HG02973 (cell line): ENCODE results near the gene RABL3.
"Not testable (repeated sequence)": the region's sequence is repeated elsewhere in the genome, so short reads cannot be mapped to it uniquely, and the experiment has no call there.

Experiments used
- ATAC-seq: cut with Tn5 transposase; IDR thresholded peaks from one replicate; pipeline ENCODE4 v1.9.1; 2021; ENCODE audit warnings: moderate library complexity; ENCODE audit not compliant: unreplicated experiment

The RABL3 gene, protein sequence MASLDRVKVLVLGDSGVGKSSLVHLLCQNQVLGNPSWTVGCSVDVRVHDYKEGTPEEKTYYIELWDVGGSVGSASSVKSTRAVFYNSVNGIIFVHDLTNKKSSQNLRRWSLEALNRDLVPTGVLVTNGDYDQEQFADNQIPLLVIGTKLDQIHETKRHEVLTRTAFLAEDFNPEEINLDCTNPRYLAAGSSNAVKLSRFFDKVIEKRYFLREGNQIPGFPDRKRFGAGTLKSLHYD

DNA sequence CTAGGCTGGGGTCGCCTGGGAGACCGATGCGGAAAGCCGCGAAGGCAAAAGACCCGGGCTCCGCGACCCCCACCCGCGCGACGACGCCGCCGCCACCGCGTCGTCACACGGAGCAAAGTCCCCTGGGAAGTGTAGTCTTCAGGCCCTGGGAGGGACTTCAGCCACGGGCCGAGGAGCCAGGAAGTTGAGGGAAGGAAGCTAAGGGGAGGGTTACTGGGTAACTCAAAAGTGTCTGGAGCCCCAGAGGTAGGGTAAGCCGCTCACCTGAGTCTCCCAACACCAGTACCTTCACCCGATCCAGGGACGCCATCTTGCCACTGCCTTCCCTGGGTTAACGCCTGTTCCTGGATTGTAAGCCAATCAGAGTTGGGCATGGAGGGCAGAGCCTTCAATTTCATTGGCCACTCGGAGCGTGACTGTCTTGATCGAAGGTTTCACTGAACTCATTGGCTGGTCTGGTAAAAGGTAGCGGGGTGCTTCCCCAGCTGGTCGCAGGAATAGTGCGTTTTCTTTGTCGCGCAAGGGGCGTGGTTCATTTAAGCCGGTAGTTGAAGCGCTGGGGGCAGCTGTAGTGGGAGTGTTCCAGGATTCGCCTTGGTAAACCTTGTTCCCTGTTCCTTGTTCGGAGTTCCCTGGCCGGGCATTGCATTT, at the start of gene RABL3, which contains the start of gene GTF2E1:
RABL3 (minus strand) TSS at position 319 of the 651 bp plus-strand sequence; CDS start at position 310, 9 bp downstream.
GTF2E1 (plus strand) TSS at position 547 of the 651 bp plus-strand sequence. CDS start 7,809 bp downstream, outside the sequence.
- ATAC-seq: peak; percentile 98

DNA sequence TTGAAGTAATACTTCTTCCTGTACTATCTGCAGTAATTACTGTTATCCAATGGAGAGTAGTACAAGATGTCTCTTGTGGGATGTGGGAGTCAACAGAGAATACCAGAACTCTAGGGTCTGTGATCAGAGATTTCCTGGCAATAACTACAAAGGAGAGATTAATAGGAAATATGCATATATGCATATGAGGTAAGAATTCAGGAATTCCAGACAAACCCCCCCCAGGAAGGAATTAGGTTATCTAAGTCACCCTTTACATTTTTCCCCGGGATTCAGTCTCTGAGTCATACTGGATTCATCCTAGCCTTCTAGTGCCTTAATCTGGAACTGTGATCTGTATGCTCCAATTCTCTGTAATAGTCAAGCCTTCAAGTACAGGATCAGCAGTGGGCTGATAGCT, 49.6 kb upstream of the RABL3 start:
- ATAC-seq: no peak

DNA sequence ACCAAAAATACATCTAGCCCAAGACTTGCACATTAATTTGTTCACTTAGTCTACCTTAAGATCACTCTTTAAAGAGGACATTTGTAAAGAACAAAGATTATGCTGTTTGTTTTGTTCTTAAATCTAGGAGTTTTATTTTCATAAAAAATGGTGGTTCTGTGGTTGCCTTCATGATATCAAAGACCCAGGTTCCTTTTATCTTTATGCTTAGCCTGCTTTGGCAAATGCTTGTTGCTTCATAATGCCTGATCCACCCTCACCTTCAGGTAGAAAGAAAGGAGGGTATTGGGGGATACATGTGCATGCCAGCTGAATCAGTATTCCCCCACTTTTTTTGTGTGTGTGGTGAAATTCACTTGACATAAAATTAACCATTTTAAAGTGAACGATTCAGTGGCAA, 48.7 kb upstream of the RABL3 start:
- ATAC-seq: no peak

DNA sequence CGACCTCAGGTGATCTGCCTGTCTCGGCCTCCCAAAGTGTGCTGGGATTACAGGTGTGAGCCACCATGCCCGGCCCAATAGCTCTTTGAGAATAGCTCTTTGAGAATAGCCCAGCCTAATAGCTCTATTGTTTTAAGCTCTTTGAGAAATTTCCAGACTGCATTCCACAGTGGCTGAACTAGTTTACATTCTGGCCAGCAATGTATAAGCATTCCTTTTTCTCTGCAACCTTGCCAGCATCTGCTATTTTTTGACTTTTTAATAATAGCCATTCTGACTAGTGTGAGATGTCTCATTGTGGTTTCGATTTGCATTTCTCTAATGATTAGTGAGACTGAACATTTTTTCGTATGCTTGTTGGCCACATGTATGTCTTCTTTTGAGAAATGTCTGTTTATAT, 43.5 kb upstream of the RABL3 start:
- peak; percentile 67 for ATAC-seq

DNA sequence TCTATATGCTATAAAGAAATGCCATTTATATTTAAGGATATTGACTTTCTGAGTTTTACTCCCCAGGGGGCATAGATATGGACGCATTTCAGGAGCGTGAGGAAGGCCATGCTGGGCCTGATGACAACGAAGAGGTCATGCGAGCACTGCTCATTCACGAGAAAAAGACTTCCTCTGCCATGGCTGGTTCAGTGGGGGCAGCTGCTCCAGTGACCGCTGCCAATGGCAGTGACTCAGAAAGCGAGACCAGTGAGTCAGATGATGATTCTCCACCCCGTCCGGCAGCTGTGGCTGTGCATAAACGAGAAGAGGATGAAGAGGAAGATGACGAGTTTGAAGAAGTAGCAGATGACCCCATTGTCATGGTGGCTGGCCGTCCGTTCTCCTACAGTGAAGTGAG, 38.7 kb upstream of the RABL3 start:
- ATAC-seq: peak; percentile 85

DNA sequence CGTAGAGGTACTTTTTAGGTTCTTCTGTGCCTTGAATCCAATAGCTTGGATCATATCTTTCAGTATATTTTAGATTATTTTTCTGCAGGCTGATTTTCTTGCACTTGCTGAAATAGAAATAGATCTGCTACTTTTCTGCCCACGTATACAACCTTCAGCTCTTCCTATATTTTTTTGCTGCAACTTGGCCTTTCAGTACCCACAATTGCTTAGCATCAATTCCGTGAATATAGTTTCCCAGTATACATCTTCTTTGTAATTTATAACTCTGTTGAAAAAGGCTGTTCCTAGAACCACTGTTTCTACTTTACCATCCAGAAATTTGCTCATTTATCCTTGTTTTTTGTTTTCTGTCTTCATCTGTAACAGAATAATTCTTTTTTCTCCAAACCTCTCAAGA, 36.5 kb upstream of the RABL3 start:
- ATAC-seq: no peak

DNA sequence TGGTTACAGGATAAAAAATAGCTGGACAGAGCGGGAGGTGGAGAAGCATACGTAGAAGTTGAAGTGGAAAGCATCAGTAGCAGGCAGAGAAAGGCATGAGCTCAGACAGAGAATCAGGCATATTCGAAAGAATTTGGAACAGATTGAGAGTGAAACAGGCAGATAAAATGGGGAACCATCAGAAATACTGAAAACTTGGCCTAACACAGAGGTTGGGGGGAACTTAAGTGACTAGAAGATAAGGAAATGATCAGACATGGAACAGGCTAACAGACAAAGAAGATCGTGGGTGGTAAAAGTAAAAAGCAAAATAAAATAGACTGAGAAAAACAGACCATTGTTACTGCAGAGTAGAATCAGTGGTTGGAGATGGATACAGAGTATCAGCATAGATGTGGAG, 33.1 kb upstream of the RABL3 start:
- no peak for ATAC-seq

DNA sequence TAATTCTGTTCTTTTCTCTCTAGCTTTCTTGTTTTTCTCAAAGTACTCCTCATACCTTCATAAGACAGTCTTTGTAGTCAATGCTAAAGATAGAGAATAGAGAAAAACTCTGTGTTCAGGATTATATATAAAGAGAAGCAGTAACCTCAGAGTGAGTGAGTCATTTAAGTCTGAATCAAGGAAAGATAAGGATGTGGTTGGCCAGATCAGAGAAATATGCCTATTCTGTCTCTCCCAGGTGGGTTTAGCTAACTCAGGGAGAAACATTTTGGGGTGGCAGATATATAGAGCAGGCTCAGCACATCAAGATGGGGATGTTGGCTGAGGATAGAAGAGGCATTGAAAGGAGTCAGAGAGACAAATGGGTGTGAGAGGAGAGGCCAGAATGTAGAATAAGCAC, 31.6 kb upstream of the RABL3 start:
- peak; percentile 80 for ATAC-seq

DNA sequence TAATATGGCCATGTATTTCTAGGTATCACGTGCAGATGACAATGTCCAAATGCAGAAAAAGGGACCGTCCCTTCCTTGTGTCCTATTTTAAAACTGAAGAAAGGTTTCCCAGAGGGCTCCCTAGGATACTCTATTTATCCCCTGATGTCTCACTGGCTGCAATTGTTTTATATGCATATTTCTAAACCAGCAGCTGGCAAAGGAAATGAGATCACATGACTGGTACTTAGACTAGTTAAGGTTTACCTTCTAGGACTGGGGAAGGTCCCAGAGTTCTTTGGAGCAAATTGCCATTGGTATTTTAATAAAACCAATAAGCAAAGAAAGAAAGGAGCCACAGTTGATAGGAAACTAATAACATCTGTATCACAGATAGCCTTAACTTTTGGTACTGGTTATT, 29.8 kb upstream of the RABL3 start:
- no peak for ATAC-seq

DNA sequence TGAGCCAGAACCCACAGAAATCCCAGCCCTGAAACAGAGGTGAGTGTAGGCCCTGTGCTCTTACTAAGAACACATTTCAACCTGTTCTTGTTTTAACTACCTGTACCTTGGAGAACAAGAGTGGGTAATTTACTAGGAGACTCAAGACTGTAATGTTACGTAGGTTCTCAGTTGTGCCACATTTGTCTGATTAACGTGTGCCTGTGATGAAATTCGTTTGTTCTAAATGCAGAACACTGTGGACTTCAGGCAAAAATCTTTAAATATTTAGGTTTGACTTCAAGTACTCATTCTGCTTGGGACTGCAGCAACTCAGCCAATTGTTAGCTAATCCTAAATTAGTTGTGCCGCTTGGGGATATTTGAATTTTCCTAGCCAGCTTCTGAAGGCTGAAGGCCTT, 28.6 kb upstream of the RABL3 start:
- no peak for ATAC-seq

DNA sequence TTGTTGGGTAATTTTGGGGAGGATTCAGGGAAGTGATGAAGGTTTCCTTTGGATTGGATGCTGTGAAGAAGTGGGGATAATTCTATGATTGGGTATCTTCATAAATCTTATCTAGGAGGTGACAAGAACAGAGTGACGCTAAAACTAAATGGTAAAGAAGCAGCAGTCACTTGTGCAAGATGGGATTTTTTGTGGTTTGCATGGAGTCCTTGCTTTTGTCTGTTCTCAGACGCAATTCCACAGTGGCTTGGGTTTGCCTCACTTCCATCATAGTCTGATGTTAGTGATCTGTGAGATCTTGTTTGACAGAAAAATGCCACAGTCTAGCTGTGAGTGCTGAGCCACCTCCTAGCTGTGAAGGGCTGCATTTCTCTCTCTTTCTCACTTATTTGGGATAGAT, 27.1 kb upstream of the RABL3 start:
- no peak for ATAC-seq

DNA sequence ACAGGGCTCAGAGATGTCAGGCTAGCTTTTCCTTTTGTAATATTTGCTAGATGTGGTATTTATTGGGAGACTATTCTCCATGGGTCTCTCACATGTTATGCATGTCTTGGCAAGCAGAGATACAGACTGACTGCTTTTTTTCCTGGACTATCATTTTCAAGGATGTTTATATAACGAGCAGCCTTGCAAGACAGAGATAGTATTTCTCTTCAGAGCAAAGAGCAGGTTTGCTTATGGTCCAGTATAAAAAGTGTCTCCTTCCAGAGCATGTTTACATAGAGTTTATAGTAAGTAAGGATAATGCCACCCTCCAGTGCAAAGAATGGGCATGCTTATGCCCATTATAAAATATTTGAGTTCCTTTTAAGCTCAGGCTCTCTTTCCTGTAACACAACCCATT, 24.8 kb upstream of the RABL3 start:
- ATAC-seq: no peak

DNA sequence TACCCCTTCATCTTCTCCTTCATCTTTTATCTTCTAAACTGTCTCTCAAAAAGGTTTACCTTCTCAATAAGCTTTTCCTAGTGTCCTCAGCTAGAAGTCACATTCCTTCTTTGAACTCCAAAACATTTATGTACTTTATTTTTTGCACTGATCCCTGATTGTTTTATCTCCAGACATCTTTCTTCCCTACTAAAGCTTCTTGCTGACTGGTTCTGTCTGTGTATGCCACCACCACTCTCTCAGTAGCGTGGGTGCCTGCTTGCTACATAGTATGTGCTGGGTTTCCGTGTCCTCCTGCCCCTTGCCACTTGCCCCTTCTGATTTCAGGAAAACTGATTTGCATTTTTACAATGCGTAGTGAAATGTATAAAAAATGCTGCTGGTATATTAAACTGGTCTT, 24.3 kb upstream of the RABL3 start:
- ATAC-seq: no peak

DNA sequence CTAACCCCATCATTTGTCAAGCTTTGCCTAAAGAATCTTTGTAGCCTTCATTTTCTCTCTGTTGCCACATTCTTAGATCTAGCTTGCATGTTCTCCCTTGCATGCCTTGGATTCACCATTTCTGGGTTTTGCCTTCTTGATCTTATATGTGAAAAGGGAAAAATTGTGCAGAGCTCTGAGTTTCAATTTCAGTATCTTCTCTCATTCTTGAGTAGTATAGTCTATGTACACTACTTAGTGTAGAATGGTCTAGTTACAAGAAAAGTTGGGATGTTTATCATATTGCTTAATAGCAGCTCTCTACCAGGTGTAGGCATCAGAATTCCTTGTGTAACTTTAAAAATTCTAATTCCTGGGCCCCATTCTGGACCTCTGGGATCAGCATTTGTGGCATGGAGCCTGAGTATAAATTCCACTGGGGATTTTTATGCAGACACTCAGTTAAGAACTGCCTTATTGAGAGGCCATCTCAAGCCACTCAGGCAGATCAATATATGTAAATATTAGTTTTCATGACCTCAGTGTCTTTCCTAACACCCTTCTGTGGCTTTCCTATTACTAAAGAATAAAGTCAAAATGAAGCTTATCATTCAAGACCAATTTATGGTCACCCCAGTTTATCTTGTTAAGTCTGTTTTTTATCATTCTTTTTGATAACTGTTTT, 23.6 kb upstream of the RABL3 start:
- peak; percentile 55 for ATAC-seq

DNA sequence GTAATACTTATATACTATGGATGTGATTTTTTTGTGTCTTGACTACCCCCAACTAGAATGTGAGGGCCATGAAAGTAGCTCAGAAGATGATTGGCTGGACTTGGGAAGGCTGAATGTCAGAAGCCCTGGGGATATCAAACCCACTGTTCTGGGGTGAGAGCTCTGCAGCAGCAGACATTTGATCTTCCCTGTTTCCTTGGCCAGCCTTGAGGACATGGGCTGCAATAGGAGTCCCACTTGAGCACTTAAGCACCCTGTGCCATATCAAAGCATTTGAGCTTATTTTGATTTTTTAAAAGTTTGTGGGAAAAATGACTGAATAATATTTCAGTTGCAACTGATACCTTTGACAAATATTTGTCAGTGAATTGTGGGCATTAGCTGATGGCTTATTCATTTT, 21.9 kb upstream of the RABL3 start:
- ATAC-seq: no peak

DNA sequence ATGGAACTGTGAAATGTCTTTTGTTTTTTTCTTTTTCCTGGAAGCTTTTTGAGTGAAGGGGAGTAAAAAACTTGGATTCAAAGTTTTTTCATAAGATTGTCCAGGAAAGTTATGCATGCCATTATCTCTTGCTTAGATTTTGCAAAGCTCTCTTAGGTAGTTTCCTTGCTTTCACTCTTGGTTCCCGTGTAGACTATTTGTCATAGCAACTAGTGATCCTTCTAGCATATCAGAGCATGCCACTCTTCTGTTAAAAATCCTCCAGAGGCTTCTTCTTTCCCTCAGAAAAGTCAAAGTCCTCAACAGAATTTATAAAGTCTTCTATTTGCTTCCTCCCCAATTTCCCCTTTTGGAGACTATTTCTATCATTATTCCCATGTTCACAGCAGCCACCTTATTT, 21.3 kb upstream of the RABL3 start:
- peak; percentile 92 for ATAC-seq

DNA sequence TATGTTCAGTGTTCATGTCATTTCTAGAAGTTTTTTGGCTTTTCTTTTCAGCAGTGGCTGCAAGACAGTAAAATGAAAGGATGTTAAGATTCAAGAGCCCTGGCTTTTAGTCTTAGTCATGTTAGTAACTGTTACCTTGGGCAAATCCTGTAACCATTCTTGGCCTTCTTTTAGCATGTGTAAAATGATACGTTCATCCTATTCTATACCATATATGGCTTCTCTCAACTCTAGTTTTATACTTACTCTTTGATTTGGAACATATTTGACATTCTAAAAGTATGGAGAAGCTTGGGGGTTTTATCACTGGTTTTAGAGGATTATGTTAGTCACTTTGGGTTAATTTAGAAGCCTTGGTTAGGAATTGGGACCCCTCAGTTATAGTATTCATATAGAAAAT, 20.3 kb upstream of the RABL3 start:
- no peak for ATAC-seq

DNA sequence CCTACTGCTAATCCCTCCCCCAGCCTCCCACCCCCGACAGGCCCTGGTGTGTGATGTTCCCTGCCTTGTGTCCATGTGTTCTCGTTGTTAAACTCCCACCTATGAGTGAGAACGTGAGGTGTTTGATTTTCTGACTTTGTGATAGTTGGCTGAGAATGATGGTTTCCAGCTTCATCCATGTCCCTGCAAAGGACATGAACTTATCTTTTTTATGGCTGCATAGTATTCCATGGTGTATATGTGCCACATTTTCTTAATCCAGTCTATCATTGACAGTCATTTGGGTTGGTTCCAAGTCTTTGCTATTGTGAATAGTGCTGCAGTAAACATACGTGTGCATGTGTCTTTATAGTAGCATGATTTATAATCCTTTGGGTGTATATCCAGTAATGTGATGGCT, 16.2 kb upstream of the RABL3 start:
- ATAC-seq: not testable (repeated sequence)

DNA sequence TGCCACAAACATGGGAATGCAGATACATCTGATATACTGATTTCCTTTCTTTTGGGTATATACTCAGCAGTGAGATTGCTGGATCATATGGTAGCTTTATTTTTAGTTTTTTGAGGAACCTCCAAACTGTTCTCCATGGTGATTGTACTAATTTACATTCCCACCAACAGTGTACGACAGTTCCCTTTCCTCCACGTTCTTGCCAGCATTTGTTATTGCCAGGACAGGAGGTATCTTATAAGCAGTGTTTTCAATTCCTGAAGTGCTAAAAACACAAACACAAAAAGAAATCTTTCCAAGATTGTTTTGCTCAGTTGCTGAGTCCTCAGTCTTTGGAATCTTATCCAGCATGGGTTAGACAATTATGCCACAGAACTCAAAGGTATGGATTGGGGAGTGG, 13.7 kb upstream of the RABL3 start:
- no peak for ATAC-seq

DNA sequence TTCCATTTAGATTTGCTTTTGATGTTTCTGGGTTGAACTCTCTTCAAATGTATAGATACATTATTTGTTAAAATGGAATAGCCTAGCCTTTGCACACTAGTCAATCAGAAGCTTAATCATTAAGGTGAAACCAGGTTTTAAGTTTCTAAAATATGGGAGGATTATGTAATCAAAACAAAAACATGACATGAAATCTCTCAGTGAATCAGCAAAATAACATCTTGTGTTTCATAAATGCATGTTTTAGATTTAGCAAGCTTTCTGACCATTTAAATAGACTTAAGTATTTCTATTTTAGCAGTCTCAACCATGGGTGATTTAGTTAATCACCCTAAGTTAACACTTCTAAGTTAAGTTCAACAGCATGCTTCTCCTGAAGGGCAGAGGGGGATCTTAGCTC, 11.5 kb upstream of the RABL3 start:
- ATAC-seq: no peak

DNA sequence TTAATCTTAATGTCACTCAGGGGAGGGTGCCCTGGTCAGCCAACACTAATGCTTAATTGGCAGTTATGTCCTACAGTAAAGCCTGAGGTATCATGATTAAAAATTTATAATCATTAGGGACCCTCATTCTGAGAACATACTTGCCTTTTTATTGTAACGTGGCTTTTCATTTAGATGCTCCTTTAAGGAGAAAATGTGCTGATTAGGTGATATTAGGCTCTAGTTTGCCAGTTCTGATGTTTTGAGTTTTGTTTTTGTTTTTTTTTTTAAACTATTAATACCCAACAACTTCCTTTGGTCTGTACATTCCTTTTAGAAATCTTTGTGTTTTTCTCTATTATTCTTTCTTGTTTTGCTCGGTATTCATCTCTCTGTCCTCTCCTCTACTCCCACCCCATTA, 10.5 kb upstream of the RABL3 start:
- ATAC-seq: no peak

DNA sequence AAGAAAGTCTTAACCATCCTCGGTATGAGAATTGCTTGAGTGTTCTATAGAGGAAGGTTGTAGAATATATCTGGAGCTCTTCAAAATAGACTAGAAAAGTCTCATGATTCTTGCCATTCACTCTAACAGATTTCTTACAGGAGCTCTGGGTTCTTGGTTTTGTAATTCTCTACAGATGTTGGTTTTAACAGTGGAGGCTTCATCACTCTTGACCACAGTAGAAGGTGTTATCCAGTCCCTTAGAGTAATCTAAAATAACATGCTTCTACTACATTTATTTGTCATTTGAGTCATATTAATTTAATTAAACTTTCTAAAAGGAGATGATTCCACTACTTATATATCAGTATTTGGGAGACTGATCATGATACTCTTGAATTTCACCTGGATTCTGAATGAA, 9.9 kb upstream of the RABL3 start:
- ATAC-seq: no peak
